Cerebellar nuclear complex (tissue), 1 donor: ENCODE results near the gene CMTR1.

Experiments
- DNase-seq, 2 experiments: peaks; one replicate each; lab custom pipeline; 2025; lab: John Stamatoyannopoulos, UW

The CMTR1 gene

DNA sequence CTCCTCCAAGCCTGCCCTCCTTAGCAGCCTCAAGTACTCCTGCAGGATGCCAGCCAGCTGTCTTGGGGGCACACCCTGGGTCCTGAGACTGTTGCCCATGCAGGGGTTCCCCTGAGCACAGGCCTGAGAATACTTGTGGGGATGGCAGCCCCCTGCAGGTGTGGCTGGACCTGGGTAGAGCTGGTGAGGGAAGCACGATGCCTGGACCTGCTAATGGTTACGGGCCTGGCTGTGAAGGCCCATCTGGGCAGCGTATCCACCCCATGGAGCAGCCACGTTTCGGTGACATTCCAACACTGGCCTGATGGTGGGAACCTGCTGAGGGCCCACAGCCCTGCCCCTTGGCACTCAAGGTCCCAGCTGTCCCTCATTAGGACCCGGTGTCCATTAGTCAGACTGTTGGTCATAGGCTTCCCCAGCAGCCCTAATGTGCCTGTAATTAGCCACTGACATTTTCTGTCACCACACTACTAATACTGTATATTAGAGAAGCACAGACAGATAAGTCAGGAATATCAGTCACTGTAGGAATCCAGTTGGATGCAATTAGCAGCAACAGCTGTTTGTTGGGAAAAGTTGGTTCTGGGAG is 46.3 kb downstream of the CMTR1 start:
- DNase-seq = no peak

DNA sequence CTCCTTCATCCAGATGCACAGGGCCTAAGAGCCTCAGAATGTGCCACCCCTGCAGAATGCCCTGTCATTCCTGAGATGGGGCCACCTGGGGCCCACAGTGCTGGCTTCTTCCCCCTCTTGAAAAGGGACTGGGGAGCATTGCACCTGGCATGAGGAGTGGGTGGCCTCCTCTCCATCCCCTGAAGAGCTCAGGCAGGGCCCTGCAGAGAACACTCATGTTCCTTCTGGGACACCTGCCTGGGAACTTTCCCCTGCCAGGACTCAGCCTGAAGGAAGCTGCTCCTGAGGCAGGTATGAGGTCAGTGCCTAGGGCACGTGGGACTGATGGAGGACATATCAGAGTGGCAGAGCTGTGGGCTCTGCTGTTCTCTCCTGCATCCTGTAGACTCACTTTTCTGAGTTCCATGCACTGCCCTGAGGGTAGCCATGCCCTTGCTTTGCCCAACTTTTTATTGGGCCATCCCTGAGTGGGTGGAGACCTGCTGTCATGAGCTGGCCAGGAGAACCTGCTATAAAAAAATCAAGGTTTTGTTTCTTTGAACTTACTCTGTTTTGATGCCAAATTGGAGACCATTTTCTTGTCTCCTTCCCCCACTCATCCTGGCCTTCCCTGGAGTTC is 47.2 kb downstream of the CMTR1 start:
- DNase-seq = no peak

DNA sequence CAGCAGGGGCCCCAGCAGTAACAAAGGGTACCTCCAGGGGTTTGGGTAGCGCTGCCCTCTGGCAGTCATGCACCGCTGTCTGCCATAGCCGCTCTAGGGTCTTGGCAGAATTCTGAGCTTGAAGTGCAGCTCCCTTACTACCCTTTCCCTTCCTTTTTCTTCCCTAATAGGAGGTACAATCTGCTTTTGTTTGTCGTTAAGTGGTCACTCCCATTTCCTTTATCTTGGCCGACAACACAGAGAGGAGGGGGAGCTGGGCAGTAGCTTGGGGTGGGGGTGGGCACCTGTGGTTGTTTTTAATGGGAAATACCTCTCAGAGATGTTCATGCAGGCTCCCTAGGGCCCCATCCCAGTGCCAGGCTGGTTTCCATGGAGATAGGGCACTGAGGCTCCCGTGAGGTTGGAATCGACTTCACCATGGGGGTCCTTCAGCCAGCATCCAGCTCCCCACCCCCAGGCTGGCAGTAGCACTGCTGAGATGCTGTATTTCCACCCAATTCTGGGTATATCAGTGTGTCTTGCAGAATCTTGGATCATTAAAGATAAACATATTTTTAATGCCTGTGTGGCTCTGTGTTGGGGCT is 48.0 kb downstream of the CMTR1 start:
- no peak for DNase-seq

- no peak for DNase-seq
Observed at GRCh38 chr6:37481711-37482605, 48.9 kb downstream of the CMTR1 start.

DNA sequence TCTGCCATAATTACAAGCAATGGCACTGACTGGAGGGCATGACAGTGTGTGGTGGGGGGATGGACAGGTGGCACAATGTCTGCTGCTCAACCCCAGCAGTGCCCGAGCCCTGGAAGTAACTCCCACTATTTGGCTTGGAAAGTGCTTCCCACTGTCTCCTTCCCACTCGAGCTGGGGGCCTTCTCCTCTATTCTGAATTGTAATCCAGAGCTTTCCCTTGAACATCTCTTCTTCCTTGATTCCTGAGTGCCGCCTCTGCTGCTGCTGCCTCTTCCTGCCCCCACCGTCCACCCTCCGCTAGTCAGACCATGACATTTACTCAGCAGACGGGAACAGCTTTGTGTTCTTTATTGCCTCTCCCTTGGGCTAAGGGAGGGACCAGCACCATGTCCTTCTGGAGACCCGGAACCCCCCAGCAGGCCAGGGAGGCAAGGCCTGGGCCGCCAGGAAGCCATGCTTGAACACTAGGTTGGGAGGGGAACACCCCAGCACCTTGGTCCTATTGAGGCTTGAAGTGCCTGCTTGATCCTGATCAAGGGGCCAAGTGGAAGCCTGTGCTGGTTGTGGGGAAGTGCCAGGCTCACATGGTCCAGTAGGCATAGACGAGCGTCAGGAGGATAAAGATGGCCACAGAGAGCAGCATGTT is 49.7 kb downstream of the CMTR1 start:
- no peak for DNase-seq

- DNase-seq = no peak
Observed at GRCh38 chr6:37483252-37483901, 50.4 kb downstream of the CMTR1 start.

GRCh38 chr6:37483917-37484785 is 51.1 kb downstream of the CMTR1 start:
- DNase-seq = no peak

DNA sequence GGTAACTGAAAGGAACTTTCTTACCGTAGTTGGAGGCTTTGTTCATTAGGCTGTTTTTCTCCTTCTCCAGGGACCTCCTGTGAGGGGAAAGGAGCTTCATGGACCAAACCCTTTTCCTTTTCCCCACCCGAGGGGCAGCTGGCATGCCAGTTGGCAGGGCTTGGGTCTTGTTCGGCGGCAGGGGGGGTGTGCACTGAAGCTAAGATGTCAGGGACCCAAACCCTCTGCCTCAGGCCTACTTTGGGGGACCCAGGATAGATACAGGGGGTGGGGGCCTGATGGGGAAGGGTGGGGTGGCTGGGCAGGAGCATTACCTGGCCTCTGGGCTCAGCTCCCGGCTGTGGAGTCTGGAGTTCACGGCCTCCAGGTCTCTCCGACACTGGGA is 51.8 kb downstream of the CMTR1 start:
- no peak for DNase-seq

- DNase-seq = no peak
Observed at GRCh38 chr6:37485291-37485702, 52.3 kb downstream of the CMTR1 start.

DNA sequence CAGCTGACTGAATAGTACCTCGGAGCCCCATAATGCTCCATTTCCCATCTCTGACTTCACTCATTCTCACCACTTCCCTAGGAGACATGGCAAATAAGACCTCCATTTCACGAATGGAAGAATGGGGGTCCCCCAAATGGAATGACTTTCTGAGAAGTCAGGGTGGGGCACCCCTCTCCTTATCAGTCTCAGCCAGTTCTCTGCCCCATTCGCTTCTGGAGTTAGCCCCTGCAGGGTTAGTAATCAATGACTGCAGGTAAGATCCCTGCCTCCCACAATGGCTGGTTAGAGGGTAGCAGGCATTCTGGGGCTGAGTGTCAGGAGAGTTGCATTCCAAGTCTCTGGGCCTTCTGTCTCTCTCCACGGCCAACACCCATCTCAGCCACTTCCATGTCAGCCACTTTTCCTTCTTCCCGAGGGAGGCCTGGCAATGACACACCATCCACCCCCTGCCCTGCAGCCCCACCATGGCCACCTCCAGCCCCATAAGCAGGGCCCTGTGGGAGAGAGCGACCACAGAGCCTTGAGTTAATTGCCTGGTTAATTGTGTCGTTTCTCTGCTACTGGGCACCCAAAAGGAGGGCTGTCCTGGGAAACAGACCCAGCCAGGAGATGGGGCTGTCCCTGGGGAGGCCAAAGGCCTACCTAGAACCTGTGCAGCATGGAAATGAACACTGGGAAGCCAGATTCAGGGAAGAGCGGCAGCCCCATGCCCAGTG is 53.3 kb downstream of the CMTR1 start:
- no peak for DNase-seq

GRCh38 chr6:37487591-37488380 is 54.8 kb downstream of the CMTR1 start:
- DNase-seq = no peak

- no peak for DNase-seq
Observed at GRCh38 chr6:37488476-37488875, 55.5 kb downstream of the CMTR1 start.

DNA sequence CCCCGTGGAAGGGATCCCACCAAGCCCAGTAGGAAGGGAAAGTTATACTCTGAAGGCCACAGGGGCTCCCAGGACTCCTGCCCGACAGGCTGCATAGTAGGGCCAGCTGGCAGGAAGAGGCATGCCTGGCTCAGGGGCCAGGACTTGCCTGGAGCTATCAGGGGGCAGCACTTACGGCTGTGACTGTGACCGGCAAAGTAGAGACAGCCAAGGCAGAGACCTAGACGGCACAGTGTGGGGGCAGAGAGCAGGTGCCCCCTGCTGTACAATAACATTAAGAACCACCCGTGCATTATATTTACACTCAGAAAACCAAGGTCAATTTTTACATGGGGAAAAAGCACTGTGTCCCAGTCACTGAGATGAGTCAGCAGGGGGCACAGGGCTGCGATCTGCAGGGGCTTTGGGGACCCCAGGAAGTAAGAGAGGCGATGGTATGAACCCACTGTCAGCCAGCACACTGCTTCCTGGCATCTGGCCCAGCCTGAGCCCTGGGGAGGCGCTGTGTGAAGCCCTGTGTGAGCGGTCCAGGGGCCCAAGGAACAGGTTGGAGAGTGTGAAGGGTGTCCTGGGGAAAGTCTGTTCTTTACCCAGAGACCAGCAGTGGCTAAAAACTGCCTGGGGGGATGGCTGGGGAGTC is 56.8 kb downstream of the CMTR1 start:
- DNase-seq = no peak

DNA sequence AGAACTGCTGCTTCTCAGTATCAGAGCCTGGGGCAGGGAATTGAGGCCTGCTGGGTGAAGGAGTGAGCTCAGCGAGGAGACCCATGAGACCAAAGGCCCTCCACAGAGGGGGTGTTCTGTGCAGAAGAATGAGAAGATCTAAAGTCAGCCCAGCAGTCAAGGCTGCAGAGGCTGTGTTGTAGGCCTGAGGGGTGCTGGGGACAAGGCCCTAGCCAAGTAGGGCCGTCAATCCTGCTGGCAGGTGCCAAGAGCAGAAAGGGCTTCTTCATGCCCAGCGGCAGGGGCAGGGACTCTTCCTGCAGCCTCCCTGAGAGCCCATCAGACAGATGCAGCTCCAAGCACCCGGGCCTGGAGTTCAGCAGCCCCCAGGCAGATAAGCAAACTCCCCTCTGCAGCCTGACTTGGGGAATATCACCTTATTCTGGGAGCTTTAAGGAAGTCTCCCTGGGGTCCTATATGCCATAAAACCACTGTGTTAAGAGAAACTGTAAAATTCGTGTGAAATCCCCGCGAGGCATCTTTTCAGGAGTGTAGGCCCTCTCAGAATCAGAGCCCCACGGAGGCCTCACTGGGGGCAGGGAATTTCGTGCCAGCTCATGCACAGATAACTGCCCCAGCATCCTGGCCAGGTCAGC is 57.6 kb downstream of the CMTR1 start:
- DNase-seq = no peak

GRCh38 chr6:37491171-37491829 is 58.3 kb downstream of the CMTR1 start:
- no peak for DNase-seq

- DNase-seq = no peak
Observed at GRCh38 chr6:37491830-37492208, 58.8 kb downstream of the CMTR1 start.

GRCh38 chr6:37492236-37492972 is 59.4 kb downstream of the CMTR1 start:
- no peak for DNase-seq
